Dedifferentiated amniotic fluid mesenchymal stem cell (primary cell): ENCODE data around the gene RFC4.
A peak's percentile ranks its signal among the peaks of the same experiment; 100 is the strongest.

ENCODE experiments used
- DNase-seq: peaks from one replicate; pipeline ENCODE4 v3.0.0-alpha.2; 2016; ENCODE audit errors: extremely low spot score

RFC4 gene

DNA sequence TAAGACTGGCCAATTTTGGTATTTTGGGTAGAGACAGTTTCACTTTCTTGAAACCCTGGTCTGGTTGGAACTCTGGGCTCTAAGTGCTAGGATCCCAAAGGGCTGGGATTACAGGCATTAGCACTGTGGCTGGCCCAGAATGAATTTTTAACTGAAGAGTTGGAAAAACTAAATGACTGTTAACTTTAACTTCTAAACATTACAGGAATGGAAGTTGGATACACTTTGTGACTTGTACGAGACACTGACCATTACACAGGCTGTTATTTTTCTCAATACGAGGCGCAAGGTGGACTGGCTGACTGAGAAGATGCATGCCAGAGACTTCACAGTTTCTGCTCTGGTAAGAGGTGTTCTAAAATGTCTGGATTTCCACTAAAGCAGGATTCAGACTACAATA is 19.4 kb downstream of the RFC4 start:
- DNase-seq = no peak

DNA sequence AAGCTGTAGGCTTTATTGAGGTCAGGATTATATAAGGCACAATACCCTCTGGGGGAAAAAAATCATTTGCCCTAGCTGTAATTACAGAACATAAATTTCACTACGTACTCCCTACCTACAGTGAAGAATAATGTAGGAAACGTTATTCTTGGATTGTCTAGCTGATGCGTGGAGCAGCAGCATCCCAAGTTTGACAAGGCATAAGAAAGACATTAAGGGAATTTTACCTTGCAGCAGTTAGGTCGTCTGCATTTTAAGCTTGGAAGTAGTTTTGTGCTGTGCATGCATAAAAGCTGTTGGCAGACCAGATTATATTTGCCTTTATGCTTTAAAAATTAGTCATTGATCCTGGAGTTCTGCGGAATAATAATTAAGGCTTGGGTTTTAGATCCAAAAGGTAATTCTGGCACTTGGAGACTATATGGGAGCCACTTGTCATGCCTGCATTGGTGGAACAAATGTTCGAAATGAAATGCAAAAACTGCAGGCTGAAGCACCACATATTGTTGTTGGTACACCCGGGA is 20.7 kb downstream of the RFC4 start:
- DNase-seq = no peak

DNA sequence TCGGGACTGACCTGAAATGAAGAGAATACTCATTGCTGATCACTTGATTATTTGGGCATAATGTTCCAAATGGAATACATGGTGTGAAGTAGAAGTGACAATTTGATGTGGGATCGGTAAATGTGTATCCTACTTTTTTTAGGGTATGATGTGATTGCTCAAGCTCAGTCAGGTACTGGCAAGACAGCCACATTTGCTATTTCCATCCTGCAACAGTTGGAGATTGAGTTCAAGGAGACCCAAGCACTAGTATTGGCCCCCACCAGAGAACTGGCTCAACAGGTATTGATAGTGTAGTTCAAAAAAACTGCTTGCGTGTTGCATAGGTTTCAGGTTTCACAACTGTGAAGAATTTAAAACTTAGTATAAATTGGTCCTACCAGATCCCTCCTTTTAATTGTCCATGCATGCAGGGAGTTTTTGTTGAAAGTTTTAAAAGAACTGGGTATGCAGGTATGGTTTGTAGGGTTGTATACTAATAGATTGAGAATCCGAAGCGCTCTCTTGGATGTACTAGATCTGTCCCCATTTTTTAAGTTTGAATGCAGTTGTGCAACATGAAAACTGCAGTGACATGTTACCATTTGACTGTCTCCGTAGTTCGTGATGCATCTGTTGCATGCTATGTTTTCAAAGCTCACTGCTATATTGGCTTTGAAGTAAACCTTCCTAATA is 21.3 kb downstream of the RFC4 start:
- no peak for DNase-seq

DNA sequence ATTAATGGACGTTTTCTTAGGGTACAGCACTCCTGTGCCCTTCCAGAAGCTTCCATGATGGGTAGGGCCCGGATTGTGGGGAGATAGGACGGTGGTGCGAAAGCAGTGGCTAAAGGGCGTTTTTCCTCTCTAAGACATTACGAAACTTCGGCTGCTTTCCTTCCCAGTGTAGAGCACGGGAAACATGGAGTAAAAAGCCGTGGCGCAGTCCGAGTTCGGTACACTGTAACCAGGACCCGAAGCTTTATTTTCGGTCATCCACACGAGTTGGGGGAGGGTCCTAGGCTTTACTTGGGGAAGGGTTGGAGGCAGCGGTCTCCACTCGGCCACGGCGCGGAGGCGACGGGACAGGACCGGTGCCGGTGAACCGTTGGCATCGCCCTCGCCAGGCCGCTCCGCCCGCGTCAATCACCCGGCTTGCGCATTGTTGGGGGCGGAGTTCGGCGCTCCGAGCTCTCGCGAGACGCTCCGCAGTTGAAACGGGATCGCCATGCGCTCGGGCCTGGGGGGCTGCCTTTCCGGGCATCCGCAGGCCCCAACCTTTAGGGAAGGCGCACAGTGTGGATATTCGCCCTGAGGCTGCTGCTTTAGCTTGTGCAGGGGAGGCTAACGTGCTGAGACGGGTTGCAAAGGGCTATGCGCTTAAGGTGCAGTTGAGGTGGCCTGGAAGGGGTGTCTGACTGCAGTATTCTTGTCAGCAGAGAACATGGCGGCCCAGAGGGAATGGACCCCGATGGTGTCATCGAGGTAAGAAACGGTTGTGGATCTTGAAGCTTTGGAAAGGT is 22.4 kb downstream of the RFC4 start:
- DNase-seq = peak; percentile 72

DNA sequence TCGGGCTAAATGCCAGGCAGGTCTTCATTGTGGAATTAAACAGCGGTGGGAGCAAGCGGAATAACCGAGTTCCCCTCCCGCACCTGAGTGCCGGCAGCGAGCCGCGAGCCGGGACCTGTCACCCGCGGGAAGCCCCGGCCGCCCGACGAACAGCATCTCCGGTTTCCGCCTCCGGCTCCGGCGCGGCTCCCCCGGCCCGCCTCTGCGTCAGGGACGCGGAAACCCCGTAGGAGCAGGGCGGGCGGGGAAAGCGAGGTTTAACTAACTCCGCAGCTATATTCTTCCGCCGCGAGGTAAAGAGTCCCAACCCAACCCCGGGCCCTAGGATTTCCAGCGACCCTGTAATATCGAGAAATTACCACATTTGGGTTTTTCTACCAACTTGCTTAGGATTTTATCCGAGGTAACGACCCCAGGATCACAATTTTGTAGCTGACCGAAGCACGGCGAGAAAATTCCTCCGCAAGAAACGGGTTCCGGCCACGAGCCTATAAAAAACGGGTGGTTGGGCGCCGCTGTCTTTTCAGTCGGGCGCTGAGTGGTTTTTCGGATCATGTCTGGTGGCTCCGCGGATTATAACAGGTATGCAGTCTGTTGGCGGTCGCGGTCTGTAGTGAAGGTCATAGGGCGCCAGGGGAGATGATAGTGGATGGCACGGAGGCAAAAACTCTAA is 23.1 kb downstream of the RFC4 start, which contains the start of gene EIF4A2:
TSS of gene EIF4A2 (plus strand) at position 520 of the 673 bp plus-strand sequence. CDS start at position 554, 34 bp downstream.
- peak; percentile 79 for DNase-seq

DNA sequence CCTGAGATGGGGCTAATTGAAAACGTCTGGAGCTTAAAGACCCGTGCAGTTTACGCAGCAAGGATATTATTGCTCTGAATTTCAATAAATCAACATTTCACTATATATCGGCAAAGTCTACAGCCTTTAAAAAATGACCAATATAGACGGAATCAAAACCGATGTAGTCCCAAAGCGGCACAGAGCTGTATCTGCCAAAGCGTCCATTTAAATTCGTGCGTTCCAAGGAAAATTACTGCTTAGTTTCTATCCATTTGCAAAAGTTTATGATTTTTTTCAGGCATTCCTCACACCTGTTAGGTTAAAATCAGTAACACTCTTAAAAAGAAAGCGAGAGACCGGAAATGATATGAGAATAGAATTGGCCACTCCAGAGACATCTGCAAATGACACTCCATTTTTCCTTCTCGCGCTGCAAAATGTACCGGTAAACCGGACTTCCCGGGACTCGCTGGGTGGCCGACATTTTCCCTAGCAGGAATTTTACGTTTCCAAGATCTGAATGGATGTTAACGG is 23.7 kb downstream of the RFC4 start:
- DNase-seq = no peak

DNA sequence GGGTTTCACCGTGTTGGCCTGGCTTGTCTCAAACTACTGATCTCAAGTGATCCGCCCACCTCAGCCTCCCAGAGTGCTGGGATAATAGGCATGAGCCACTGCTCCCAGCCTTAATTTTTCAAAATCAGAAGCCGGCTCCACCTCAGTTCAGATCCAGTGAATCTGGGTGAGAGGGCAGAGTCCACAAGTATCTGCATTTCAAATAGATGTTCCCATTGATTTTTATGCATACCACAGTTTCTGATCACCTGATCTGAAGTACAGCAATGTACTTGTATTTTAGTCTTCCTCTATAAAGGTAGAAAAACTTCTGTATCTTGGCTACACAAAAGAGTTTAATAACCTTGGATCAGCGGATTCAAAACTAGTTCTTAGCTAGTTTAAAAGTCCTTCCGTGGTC is 27.1 kb downstream of the RFC4 start:
- DNase-seq = no peak

DNA sequence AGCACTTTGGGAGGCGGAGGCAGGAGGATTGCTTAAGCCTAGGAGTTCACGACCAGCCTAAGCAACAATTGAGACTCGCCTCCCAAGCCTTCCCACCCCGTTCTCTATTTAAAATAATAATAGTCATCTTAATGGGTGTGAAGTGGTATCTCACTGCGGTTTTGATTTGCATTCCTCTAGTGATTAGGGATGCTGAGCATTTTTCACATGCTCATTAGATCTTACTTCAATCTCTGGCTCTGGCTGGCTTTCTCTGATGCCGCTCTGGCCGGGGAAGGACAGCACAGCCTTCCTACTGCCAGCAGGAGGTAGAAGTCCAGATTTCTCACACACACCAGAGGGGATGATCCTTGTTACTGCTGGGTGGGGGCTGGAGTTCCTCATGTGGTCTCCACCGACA is 30.3 kb downstream of the RFC4 start:
- no peak for DNase-seq

DNA sequence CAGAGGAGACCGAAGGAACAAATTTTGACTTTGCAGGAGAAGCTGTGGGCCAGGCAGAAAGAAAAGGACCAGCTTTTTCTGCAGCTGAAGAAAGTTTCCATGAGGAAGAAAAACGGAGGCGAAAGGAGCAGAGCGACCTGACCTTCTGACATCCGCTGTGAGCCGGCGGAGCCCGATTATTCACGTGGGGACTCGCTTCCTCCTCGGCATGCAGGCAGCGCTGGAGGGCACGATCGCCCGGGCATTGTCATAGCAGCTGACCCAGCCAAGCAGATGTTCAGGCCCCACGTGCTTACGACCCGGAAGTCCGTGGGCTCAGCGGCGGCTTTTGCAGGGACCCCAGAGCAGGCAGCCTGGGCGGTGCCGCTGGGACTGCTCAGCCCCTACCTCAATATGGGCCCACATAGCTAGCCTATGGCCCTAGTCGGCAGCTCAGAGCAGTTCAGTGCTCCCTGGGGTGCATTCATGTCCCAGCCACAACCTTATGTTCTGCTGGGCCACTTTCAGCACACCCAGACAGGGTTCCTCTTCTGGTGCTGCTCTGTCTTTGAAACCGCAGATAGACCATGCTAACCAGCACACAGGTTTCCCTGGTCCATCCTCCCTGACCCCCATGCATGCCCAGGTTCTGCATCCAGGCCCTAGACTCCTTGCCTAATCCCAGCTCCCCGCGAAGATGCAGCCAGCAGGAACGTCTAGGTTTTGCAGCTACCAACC is 33.4 kb downstream of the RFC4 start:
- DNase-seq = no peak

DNA sequence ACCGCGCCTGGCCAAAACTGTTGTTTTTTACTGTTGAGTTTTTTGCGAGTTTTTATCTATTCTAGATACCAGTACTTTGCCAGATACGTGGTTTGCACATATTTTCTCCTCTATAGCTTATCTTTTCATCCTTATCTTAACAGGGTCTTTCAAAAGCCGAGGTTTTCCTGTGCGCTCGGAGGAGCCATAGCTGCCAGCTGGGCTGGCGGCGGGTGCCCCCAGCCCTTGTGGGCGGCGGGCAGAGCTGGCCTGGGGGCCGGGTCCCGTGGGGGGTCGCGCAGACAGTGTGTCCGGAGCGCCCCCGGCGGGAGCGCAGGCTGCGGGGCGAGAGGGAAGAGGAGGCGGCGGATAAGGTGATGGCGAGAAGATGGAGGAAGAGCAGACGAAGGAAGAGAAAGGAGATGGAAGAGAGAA is 34.0 kb downstream of the RFC4 start:
- DNase-seq = no peak

DNA sequence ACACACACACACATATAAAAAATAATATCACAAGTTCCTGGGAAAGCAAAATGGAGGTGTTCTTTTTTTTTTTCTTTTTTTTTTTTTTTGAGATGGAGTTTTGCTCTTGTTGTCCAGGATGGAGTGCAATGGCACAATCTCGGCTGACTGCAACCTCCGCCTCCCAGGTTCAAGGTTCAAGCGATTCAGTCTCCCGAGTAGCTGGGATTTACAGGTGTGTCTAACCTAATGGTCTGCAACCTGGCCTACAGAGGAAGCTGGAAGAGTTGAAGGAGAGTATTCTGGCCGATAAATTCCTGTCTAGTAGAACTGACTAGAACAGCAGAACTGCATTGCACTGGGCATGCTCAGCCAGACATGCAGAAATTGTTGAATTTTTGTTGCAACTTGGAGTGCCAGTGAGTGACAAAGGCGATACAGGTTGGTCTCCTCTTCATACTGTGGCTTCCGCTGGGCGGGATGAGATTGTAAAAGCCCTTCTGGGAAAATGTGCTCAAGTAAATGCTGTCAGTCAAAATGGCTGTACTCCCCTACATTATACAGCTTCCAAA is 45.3 kb downstream of the RFC4 start:
- no peak for DNase-seq

DNA sequence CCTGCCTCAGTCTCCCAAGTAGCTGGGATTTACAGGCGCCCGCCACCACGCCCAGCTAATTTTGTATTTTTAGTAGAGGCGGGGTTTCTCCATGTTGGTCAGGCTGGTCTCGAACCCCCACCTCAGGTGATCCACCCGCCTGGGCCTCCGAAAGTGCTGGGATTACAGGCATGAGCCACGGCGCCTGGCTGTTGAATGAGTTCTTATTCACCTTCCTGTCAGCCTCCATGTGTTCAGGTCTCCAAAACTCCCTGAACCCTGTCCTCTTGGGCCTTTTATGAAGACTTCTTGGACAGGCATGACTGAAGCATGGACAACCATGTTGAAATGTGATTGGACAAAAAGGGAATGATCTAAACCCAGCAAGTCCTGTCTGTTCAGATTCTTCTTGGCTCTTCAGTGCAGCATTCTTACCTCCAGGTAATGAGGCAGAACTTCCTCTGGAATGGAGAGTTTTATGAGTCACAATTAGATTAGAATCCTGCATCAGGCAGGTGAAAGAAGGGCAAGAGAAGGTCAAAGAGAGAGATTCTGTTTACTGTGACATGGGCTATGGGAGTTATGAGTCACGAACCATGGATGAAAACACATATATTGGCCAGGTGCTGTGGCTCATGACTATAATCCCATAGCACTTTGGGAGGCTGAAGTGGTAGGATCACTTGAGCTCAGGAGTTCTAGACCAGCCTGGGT is 46.0 kb downstream of the RFC4 start:
- DNase-seq = no peak

DNA sequence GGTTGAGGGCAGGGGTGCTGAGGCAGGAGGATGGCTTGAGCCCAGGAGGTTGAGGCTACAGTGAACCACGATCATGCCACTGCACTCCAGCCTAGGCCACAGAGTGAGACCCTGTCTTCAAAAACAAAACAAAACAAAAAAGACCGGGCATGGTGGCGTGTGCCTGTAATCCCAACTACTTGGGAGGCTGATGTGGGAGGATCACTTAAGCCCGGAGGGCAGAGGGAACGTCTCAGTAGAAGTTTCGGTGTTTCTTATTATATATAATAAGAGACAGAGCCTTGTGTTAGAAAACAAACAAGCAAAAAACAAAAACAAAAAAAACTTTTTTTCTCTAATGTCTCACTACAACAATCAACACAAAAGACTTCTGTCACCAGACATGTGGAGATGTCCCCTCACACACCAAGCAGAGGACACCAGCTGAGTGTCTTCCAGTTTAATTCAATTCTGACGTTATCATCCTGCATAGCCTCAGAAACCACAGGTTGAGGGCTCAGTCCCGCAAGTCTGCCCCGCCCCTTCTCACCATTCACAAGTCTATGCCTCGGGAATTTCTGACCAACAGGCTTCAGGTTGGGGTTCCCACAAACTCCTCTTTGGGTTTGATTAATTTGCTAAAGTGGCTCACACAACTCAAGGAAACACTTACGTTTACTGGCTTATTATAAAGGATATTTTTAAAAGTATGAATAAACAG is 46.9 kb downstream of the RFC4 start:
- DNase-seq = no peak

DNA sequence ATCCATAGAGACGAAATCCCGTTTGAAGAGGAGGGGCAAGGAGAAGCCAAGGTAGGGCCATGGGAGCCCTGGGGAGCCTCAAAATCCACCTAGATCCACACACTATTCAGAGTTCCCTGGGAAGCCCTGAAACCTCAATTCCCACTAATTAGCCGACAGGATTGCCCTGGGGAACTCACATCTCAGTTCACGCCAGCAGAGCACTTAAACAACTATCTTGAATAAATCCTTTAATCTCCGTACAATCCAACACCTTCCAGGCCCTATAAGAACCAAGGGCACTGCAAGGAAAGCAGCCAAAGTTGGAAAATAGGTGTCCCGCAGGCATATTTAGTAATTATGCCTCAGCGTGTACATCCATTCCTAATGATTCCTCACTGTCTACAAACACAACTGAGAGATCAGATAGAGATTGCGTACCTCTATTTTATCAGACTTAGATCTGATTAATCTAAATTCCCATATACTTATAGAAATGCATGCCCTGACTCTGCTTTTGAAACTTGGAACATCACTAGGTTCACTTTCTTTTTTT is 48.5 kb downstream of the RFC4 start:
- no peak for DNase-seq

DNA sequence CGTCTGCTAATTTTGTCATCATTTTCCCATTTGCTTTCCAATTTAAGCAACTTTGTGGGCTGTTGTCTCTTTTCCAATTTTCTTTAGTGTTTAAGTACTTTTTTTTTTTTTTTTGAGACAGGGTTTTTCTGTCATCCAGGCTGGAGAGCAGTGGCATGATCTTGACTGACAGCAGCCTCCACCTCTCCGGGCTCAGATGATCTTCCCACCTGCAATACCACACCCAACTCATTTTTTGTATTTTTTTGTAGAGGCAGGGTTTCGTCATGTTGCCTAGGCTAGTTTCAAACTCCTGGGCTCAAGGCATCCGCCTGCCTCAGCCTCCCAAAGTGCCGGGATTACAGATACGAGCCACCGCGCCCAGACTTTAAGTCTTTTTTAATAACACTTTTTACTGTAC is 49.1 kb downstream of the RFC4 start:
- no peak for DNase-seq

DNA sequence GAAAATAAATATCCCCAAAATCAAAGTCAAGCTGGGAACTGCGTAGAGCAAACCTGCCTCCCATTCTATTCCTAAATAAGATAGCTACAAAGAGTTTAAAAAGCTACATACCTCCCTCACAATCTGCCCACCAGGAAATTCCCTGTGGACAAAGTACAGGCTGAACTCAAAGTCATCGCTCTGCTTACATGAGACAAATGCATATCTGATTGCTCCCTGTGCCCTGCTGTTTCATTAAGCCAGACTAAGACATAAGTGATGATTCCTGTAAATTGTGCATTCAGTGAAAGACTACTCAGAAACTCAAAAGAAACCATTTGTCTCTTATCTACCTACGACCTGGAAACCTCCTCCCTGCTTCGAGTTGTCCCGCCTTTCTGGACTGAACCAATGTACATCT is 51.4 kb downstream of the RFC4 start:
- DNase-seq = no peak

DNA sequence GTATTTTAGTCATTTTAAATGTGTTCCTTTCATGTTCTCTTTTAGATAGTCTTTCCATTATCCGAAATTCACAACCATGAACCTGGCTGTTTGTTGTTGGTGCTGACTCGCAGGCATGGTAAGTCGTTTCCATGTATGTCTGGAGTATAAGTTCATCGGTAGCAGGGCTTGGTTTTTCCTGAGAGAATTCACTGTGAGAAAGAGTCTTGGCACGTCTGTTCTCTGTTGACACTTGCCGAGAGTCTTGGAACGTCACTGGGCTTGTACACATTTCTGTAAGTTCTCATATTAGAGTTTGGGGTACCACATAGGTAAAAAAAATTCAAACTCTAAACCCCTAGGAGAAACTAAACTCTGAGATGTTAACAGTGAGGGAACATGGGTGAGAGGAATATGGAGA is 52.3 kb downstream of the RFC4 start:
- no peak for DNase-seq

DNA sequence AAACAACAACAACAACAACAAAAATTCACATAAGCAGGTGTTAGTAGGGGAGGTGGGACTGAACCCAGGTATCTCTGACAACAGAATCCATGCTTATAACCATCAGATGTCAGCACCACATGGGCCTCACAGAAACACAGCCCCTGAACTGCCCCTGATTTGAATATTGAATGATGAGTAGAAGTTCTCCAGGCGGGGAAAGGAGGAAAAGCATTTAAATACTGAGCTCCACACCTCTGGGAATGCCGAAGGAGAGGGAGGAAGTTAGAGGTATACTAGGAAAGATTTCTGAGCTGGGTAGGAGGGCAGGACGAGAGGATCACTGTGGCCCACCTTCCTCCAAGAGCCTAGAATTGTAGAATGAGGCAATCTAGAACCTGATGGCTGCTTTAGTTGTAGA is 54.8 kb downstream of the RFC4 start:
- no peak for DNase-seq

DNA sequence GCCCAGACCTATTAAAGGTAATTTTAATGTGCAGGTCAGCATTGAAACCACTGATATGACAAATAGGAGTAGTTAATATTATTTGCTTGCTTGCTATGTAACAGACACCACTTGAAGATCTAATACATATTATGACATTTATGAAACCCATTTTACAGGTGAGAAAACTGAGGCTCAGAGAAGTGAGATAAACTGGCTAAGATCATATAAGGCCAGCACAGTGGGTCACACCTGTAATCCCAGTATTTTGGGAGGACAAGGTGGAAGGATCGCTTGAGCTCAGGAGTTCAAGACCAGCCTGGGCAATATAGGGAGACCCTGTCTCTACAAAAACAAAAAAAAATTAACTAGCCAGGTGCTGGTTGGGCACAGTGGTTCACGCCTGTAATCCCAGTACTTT is 56.0 kb downstream of the RFC4 start:
- no peak for DNase-seq

DNA sequence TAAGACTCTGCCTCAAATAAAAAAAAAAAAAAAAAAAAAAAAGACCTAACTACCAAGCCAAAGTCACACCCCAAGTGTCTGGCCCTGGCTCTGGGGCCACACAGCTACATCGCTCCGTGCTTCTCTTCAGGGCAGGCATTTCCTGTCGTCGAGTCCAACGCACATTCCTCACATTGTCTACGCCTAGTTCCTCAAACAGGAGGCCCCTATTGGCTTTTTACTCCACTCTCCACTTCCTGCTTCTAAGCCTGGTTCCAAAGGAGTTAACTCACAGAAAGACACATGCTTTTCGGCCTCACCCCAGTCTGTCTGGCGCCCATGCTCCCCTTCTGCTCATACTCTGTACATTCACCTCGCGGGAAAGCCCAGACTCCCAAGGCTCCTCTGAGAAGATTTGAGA is 60.3 kb downstream of the RFC4 start:
- peak; percentile 16 for DNase-seq
